GM23248 (cell line): Measurements from ENCODE around the gene ELOVL5.

Experiments used
- EZH2 ChIP-seq: fragments of 200-600 bp; sonication (generic); IDR thresholded peaks from 2 replicates; pipeline ENCODE4 v1.6.1; 2018; ENCODE audit warnings: antibody characterized with exemption, mild to moderate bottlenecking; ENCODE audit not compliant: insufficient read depth, poor library complexity, severe bottlenecking
- EZH2phosphoT487 ChIP-seq: fragments of 200-600 bp; sonication (generic); IDR thresholded peaks from 2 replicates; pipeline ENCODE4 v1.6.1; 2018; ENCODE audit warnings: antibody characterized with exemption, moderate library complexity, mild to moderate bottlenecking, low read depth; ENCODE audit not compliant: insufficient read depth

DNA sequence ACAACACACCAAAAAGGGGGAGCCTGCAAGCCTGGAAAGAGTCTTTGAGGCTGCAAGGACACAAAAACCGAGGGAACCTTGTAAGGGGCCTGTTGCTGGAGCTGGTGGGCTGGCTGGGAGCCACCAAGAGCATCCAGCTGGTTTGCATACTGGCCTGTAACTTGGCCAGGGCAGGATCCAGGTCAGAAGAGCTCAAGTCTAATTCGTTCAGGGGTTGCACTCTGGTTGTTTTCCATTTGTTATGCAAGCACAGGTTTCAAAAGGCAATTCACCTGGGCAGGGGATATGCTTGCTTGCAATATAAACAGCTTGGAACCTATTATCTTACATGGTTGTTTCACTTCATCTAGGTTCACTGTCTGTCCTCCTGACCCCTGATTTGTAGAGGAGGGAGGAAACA, 101.8 kb downstream of the ELOVL5 start:
- TF ChIP-seq EZH2 (no peak), EZH2phosphoT487 (no peak)
